Measurements from ENCODE around the gene SCARF1.
"Not testable (repeated sequence)": the region's sequence is repeated elsewhere in the genome, so short reads cannot be mapped to it uniquely, and the experiment has no call there.

The SCARF1 gene

GRCh38 chr17:1673041-1673785, 27.7 kb upstream of the SCARF1 start:
- peaks cover 99% of the 10 kb centered on the region for H3K36me3 ChIP-seq
- TF ChIP-seq Cebpa-rat (IDR thresholded peaks at IDR 0.05) = no peak

GRCh38 chr17:1663934-1664333, 18.4 kb upstream of the SCARF1 start:
- Histone ChIP-seq H3K36me3 (peaks cover 100% of the 10 kb centered on the region), H4K20me1 (peaks cover 99% of the 10 kb centered on the region)
- not testable (repeated sequence) for H3K27me3 ChIP-seq, H3K9ac ChIP-seq, H3K4me1 ChIP-seq, H3K9me3 ChIP-seq, H3K4me3 ChIP-seq, H3K27ac ChIP-seq, H3K4me2 ChIP-seq

More at GRCh38 chr17:1673041-1673785, 27.7 kb upstream of the SCARF1 start:
- Histone ChIP-seq H3K27ac (no peak overlapping the region), H3K9me3 (no peaks in the 10 kb centered on the region), H3K4me1 (no peaks in the 10 kb centered on the region), H4K20me1 (peaks cover 98% of the 10 kb centered on the region), H3K4me2 (no peak overlapping the region), H3K9ac (no peak overlapping the region), H3K4me3 (no peak overlapping the region), H3K27me3 (no peaks in the 10 kb centered on the region)

GRCh38 chr17:1661045-1661444, 15.5 kb upstream of the SCARF1 start:
- peaks cover 94% of the 10 kb centered on the region for H4K20me1 ChIP-seq
- no peak overlapping the region for H3K27ac ChIP-seq
- H3K4me3 ChIP-seq = no peak overlapping the region
- H3K4me1 ChIP-seq = no peaks in the 10 kb centered on the region
- no peak overlapping the region for H3K9ac ChIP-seq
- H3K36me3 ChIP-seq = peaks cover 100% of the 10 kb centered on the region
- no peak overlapping the region for H3K4me2 ChIP-seq
- TF ChIP-seq Cebpa-rat (IDR thresholded peaks at IDR 0.05) = no peak
- no peaks in the 10 kb centered on the region for H3K9me3 ChIP-seq
- H3K27me3 ChIP-seq = no peaks in the 10 kb centered on the region

- Histone ChIP-seq H3K9ac (no peak overlapping the region), H3K36me3 (peaks cover 100% of the 10 kb centered on the region), H4K20me1 (peaks cover 90% of the 10 kb centered on the region), H3K9me3 (no peaks in the 10 kb centered on the region), H3K4me2 (no peak overlapping the region), H3K27me3 (no peaks in the 10 kb centered on the region), H3K4me1 (no peaks in the 10 kb centered on the region), H3K4me3 (no peak overlapping the region), H3K27ac (no peak overlapping the region)
- TF ChIP-seq Cebpa-rat (IDR thresholded peaks at IDR 0.05) = no peak
These were observed 12.6 kb upstream of the SCARF1 start for GRCh38 chr17:1658100-1658499.

GRCh38 chr17:1653735-1654134, 8.2 kb upstream of the SCARF1 start:
- H3K4me3 ChIP-seq = no peak overlapping the region
- TF ChIP-seq Cebpa-rat (IDR thresholded peaks at IDR 0.05) = no peak
- peaks cover 89% of the 10 kb centered on the region for H3K36me3 ChIP-seq
- H3K4me1 ChIP-seq = peaks cover 22% of the 10 kb centered on the region
- 0 out of 2 replicates have a peak overlapping the region, but pooled peaks have one; percentile 10 for H3K9ac ChIP-seq
- no peak overlapping the region for H3K27ac ChIP-seq
- H3K9me3 ChIP-seq = no peaks in the 10 kb centered on the region
- H3K4me2 ChIP-seq = no peak overlapping the region
- H4K20me1 ChIP-seq = peaks cover 85% of the 10 kb centered on the region
- no peaks in the 10 kb centered on the region for H3K27me3 ChIP-seq

- peaks cover 30% of the 10 kb centered on the region for H3K4me1 ChIP-seq
- peaks cover 76% of the 10 kb centered on the region for H4K20me1 ChIP-seq
- H3K9me3 ChIP-seq, H3K4me3 ChIP-seq, H3K4me2 ChIP-seq, H3K9ac ChIP-seq, H3K27ac ChIP-seq, H3K27me3 ChIP-seq: not testable (repeated sequence)
- H3K36me3 ChIP-seq = peaks cover 80% of the 10 kb centered on the region
These were observed 7.3 kb upstream of the SCARF1 start for GRCh38 chr17:1652794-1653193.

DNA sequence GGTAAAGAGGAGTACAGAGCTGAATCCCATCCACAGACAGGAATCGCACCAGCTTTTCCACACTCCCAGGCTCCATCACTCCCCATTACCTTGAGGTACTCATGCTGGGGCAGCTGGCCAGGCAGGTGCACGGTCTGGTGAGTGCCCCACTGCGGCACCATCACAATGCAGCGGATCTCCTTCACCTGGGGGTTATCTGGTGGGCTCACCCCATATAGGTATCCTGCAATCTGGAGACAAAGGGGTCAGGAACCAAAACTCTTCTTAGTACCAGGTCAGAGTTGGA, 6.0 kb upstream of the SCARF1 start:
- Histone ChIP-seq H3K4me2 (no peak overlapping the region), H3K9ac (no peak overlapping the region), H3K27ac (no peak overlapping the region), H4K20me1 (peaks cover 64% of the 10 kb centered on the region), H3K9me3 (no peaks in the 10 kb centered on the region), H3K36me3 (peaks cover 67% of the 10 kb centered on the region), H3K4me1 (peaks cover 43% of the 10 kb centered on the region), H3K4me3 (no peak overlapping the region), H3K27me3 (no peaks in the 10 kb centered on the region)
- no peak for TF ChIP-seq Cebpa-rat (IDR thresholded peaks at IDR 0.05)

- no peak for TF ChIP-seq Cebpa-rat (IDR thresholded peaks at IDR 0.05)
- H3K4me3 ChIP-seq = peak overlapping the region; percentile 70; the same call in 1 of the 2 replicates
- no peak overlapping the region; the same call in 1 of the 2 replicates for H3K9ac ChIP-seq
- peaks cover 64% of the 10 kb centered on the region for H4K20me1 ChIP-seq
- H3K4me1 ChIP-seq = peaks cover 48% of the 10 kb centered on the region
- peak overlapping the region; percentile 72; the same call in 1 of the 2 replicates for H3K27ac ChIP-seq
- H3K27me3 ChIP-seq = no peaks in the 10 kb centered on the region
- H3K9me3 ChIP-seq = no peaks in the 10 kb centered on the region
- H3K36me3 ChIP-seq = peaks cover 61% of the 10 kb centered on the region
- peak overlapping the region; percentile 94 for H3K4me2 ChIP-seq
These were observed 5.4 kb upstream of the SCARF1 start for GRCh38 chr17:1650731-1651558.

- Histone ChIP-seq H3K4me3 (peak within 1 kb of the TSS; percentile 71), H4K20me1 (peaks cover 57% of the 10 kb centered on the region), H3K27ac (peak within 1 kb of the TSS; percentile 88), H3K4me1 (peaks cover 53% of the 10 kb centered on the region), H3K9ac (peak within 1 kb of the TSS; percentile 83), H3K4me2 (peak within 1 kb of the TSS; percentile 98), H3K9me3 (no peaks in the 10 kb centered on the region), H3K36me3 (peaks cover 52% of the 10 kb centered on the region), H3K27me3 (no peaks in the 10 kb centered on the region)
- no peak for TF ChIP-seq Cebpa-rat (IDR thresholded peaks at IDR 0.05)
These were observed 4.4 kb upstream of the SCARF1 start, which contains the start of gene RILP for GRCh38 chr17:1649844-1650501. Gene RILP, minus strand, starts transcription at chr17:1649866. Its CDS starts 62 bp downstream, at chr17:1649804.
